Measurements from ENCODE around the gene NEBL.

DNA sequence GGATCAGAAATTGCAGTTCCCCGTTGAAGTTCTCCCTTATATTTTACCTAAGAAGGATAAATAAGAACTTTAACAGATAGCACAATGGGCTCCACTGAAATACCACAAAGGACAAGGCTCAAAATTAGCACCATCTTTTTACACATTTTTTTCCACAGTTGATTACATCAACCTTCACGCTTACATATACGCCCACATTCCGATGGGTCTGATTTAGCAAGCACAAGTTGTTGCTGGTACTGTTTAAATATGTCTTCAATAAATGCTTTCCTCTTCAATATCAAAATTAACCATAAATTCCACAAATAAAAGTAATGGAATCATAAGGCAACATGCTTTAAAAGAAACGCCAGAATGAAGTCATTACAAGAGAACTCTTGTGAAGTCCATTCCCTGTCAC lies 79.5 kb downstream of the NEBL start:
- TF ChIP-seq EZH2 (IDR thresholded peaks at IDR 0.05) (no peak), POLR2AphosphoS5 (IDR thresholded peaks at IDR 0.05; ENCODE audit: borderline replicate concordance, low read depth, low read length) (no peak)
